Fibroblast of villous mesenchyme (primary cell): ENCODE data around the gene AFG3L2. TPM values are rescaled to one million over a fixed set of nuclear protein-coding genes. Genes with fewer than 3 reads are reported as not detected.

Source experiments
- DNase-seq: peaks from one replicate; pipeline ENCODE4 v3.0.0-alpha.2; 2010; ENCODE audit warnings: low read depth
- H3K4me3 ChIP-seq: 2 replicates; pipeline ENCODE4 v1.5.1; 2011; ENCODE audit warnings: low read depth, mild to moderate bottlenecking, low read length
- CTCF ChIP-seq: IDR thresholded peaks from 2 replicates; pipeline ENCODE4 v1.5.1; 2012; ENCODE audit warnings: low read depth, mild to moderate bottlenecking, low read length; ENCODE audit not compliant: insufficient read depth
- total RNA-seq: library from RNA; depleted of rRNA; stranded (reverse); fragments of >200 nt; gene quantifications from 2 replicates; pipeline ENCODE4 v1.2.3, GENCODE V29; 2012

Gene AFG3L2
- total RNA-seq, 1 donor: 63.0 TPM

- DNase-seq: no peak
- no peak for TF ChIP-seq CTCF
These were observed 75.6 kb downstream of the AFG3L2 start for GRCh38 chr18:12301263-12302005.

GRCh38 chr18:12299862-12300261 is 77.2 kb downstream of the AFG3L2 start:
- TF ChIP-seq CTCF: no peak
- H3K4me3 ChIP-seq: no peak overlapping the region
- DNase-seq: no peak

More at GRCh38 chr18:12301263-12302005, 75.6 kb downstream of the AFG3L2 start:
- H3K4me3 ChIP-seq: no peak overlapping the region

- TF ChIP-seq CTCF: no peak
- no peak overlapping the region for H3K4me3 ChIP-seq
- no peak for DNase-seq
These were observed 80.6 kb downstream of the AFG3L2 start for GRCh38 chr18:12296457-12296856.

- no peak overlapping the region for H3K4me3 ChIP-seq
- DNase-seq: no peak
- TF ChIP-seq CTCF: no peak
These were observed 81.0 kb downstream of the AFG3L2 start for GRCh38 chr18:12296087-12296403.

GRCh38 chr18:12295389-12296086 is 81.5 kb downstream of the AFG3L2 start:
- DNase-seq: no peak
- TF ChIP-seq CTCF: no peak
- H3K4me3 ChIP-seq: no peak overlapping the region

GRCh38 chr18:12293831-12294230 is 83.2 kb downstream of the AFG3L2 start:
- no peak for TF ChIP-seq CTCF
- no peak overlapping the region for H3K4me3 ChIP-seq
- no peak for DNase-seq

GRCh38 chr18:12291690-12292089 is 85.3 kb downstream of the AFG3L2 start:
- TF ChIP-seq CTCF: no peak
- DNase-seq: no peak
- no peak overlapping the region for H3K4me3 ChIP-seq
